ENCODE data around the gene ZNF831.

GRCh38 chr20:59150821-59151251 is 12.8 kb upstream of the ZNF831 start:
- TF ChIP-seq CTCF (IDR thresholded peaks at IDR 0.05; ENCODE audit: low read depth, low read length, poor library complexity, severe bottlenecking) (no peak), EZH2phosphoT487 (IDR thresholded peaks at IDR 0.05; ENCODE audit: borderline replicate concordance, low read length) (no peak)
